GM21529 (cell line): ENCODE measurements around the gene FN3KRP.

Experiments used
- ATAC-seq: cut with Tn5 transposase; IDR thresholded peaks from one replicate; pipeline ENCODE4 v1.9.1; 2021; ENCODE audit not compliant: unreplicated experiment

FN3KRP gene

GRCh38 chr17:82775001-82775823 is 58.7 kb downstream of the FN3KRP start:
- ATAC-seq, result no peak

- no peak for ATAC-seq
These were observed 59.9 kb downstream of the FN3KRP start for GRCh38 chr17:82776454-82776853.
